ENCODE results near the gene CINP. TPM values are rescaled to one million over a fixed set of nuclear protein-coding genes. Genes with fewer than 3 reads are reported as not detected.

The CINP gene
- total and polyA plus RNA-seq, 2 of the 13 experiments (the other 11 are each of a cell fraction or from before 2014, with no cell fraction given), result 32.8 to 42.8 TPM

- H3K4me2 ChIP-seq (ENCODE audit: low read depth, low read length), result no peak overlapping the region
- FAIRE-seq, result no peak
- H3K79me2 ChIP-seq (ENCODE audit: insufficient read depth, low read length), result no peaks in the 10 kb centered on the region
- ChIA-PET CTCF (ENCODE audit: low intra/inter-chr PET ratio, low total read pairs) (no interaction called here), POLR2A (no interaction called here)
- no peak overlapping the region for H2AFZ ChIP-seq (ENCODE audit: low read length)
- in situ Hi-C loops (cut with HindIII; ENCODE audit: extremely low pct_ligation_motif_present, low pct_unique_long_range_greater_than_20kb) (no loop called here), intact Hi-C loops (cut with micrococcal nuclease; ENCODE audit: unreplicated experiment) (no loop called here)
- H3K36me3 ChIP-seq (replicated peaks in 1 of 2; ENCODE audit: control insufficient read depth in 1 of 2, insufficient read depth in 2 of 2, low read length in 2 of 2), result peaks cover 13 to 34% of the 10 kb centered on the region in 2 experiments
- no peaks in the 10 kb centered on the region for H3K9me3 ChIP-seq (ENCODE audit: low read length)
- H3K27me3 ChIP-seq (ENCODE audit: control insufficient read depth in 1 of 2, insufficient read depth in 2 of 2, low read length in 2 of 2), result no peaks in the 10 kb centered on the region
- H3K9ac ChIP-seq (ENCODE audit: insufficient read depth, low read depth, low read length), result no peak overlapping the region
- DNase-seq (ENCODE audit: low spot score), result no peak
- 96% methylated on average over 4 of the region's 4 CpGs for WGBS (ENCODE audit: low lambda C conversion rate)
- no peak for ATAC-seq
- H3K27ac ChIP-seq (ENCODE audit: extremely low read length, insufficient read depth, low read length), result no peak overlapping the region
- no peak overlapping the region for H3K4me3 ChIP-seq (replicated peaks in 1 of 3; ENCODE audit: insufficient read depth in 1 of 3, low read depth in 2 of 3, low read length in 3 of 3)
- no peaks in the 10 kb centered on the region for H4K20me1 ChIP-seq (ENCODE audit: insufficient read depth, low read length)
- BruUV-seq (replicated peaks), result no TSS peak
- TF ChIP-seq ZNF619 (CRISPR knock-in tag; IDR thresholded peaks at IDR 0.05), result no peak
- TF ChIP-seq ZNF263 (CRISPR knock-in tag; IDR thresholded peaks at IDR 0.05), result no peak
- no peak for TF ChIP-seq GPN1 (CRISPR knock-in tag; IDR thresholded peaks at IDR 0.05; ENCODE audit: borderline replicate concordance)
- no peak for TF ChIP-seq ZFP41 (CRISPR knock-in tag; IDR thresholded peaks at IDR 0.05; ENCODE audit: borderline replicate concordance)
- TF ChIP-seq TGIF2 (CRISPR knock-in tag; IDR thresholded peaks at IDR 0.05), result no peak
- TF ChIP-seq ZNF574 (CRISPR knock-in tag; IDR thresholded peaks at IDR 0.05), result no peak
- no peak for TF ChIP-seq SP5 (CRISPR knock-in tag; IDR thresholded peaks at IDR 0.05; ENCODE audit: borderline replicate concordance, low read depth)
- no peak for TF ChIP-seq CHD4 (IDR thresholded peaks at IDR 0.05; ENCODE audit: borderline replicate concordance, low read length)
- no peak for TF ChIP-seq MAFF (IDR thresholded peaks at IDR 0.05; ENCODE audit: low read depth, low read length)
- TF ChIP-seq HNRNPK (IDR thresholded peaks at IDR 0.05; ENCODE audit: low read depth, low read length, poor library complexity, severe bottlenecking), result no peak
- no peak for TF ChIP-seq IKZF1 (IDR thresholded peaks at IDR 0.05)
- H3K4me1 ChIP-seq (ENCODE audit: insufficient read depth, low read length), result peaks cover 17% of the 10 kb centered on the region
Measured at GRCh38 chr14:102346645-102347044, 16.0 kb downstream of the CINP start.
